DND-41 (cell line): Measurements from ENCODE around the gene ABAT.
A peak's percentile ranks its signal among the peaks of the same experiment; 100 is the strongest.

Experiments
- ATAC-seq: fragments of 200-7000 bp; cut with Tn5 transposase; 3 replicates; pipeline ENCODE4 v1.9.1; 2021; ENCODE audit warnings: low read depth; ENCODE audit not compliant: insufficient read depth
- DNase-seq: peaks from one replicate; pipeline ENCODE4 v3.0.0-alpha.2; 2020
- H2AFZ ChIP-seq: 2 replicates; pipeline ENCODE4 v1.6.0; 2012; ENCODE audit warnings: low read depth, low read length
- H3K27ac ChIP-seq: 2 replicates; pipeline ENCODE4 v1.5.1; 2012; ENCODE audit warnings: low read length, inconsistent platforms
- H3K27me3 ChIP-seq: fragments of 200-600 bp; sonication (generic); 2 replicates; pipeline ENCODE4 v1.6.0; 2012; ENCODE audit warnings: low read length, mild to moderate bottlenecking, inconsistent platforms; ENCODE audit not compliant: insufficient read depth, poor library complexity
- H3K36me3 ChIP-seq: 2 replicates; pipeline ENCODE4 v1.5.1; 2012; ENCODE audit warnings: low read length, inconsistent platforms; ENCODE audit not compliant: insufficient read depth
- H3K4me1 ChIP-seq: 2 replicates; pipeline ENCODE4 v1.5.1; 2012; ENCODE audit warnings: mild to moderate bottlenecking, low read length; ENCODE audit not compliant: insufficient read depth
- H3K4me2 ChIP-seq: 2 replicates; pipeline ENCODE4 v1.6.0; 2012; ENCODE audit warnings: mild to moderate bottlenecking, moderate library complexity, low read length, inconsistent platforms; ENCODE audit not compliant: insufficient read depth
- H3K4me3 ChIP-seq, 2 experiments: fragments of 200-600 bp in 1 of 2; shearing (Covaris generic) in 1 of 2; 2 replicates each; pipeline ENCODE4 v1.5.1; 2012 to 2016; ENCODE audit warnings: inconsistent platforms in 2 of 2, low read length in 2 of 2, mild to moderate bottlenecking in 2 of 2, low read depth in 1 of 2, moderate library complexity in 1 of 2
- H3K79me2 ChIP-seq: 2 replicates; pipeline ENCODE4 v1.6.0; 2012; ENCODE audit warnings: low read length, inconsistent platforms; ENCODE audit not compliant: insufficient read depth
- H3K9ac ChIP-seq: 2 replicates; pipeline ENCODE4 v1.6.0; 2012; ENCODE audit warnings: low read depth, mild to moderate bottlenecking, inconsistent platforms, low read length, moderate library complexity
- H3K9me3 ChIP-seq: 2 replicates; pipeline ENCODE4 v1.5.1; 2012; ENCODE audit warnings: low read length, moderate library complexity, mild to moderate bottlenecking, inconsistent platforms; ENCODE audit not compliant: insufficient read depth, severe bottlenecking
- H4K20me1 ChIP-seq: 2 replicates; pipeline ENCODE4 v1.6.0; 2012; ENCODE audit warnings: low read length; ENCODE audit not compliant: insufficient read depth
- EZH2 ChIP-seq: IDR thresholded peaks from 3 replicates; pipeline ENCODE4 v1.6.1; 2012; ENCODE audit warnings: borderline replicate concordance, low read depth, mild to moderate bottlenecking, moderate library complexity, low read length, inconsistent platforms; ENCODE audit not compliant: severe bottlenecking
- TF ChIP-seq, protein P1 (sequence below): IDR thresholded peaks from 2 replicates; pipeline ENCODE4 v1.5.1; 2012; ENCODE audit warnings: borderline replicate concordance, low read length, moderate library complexity, mild to moderate bottlenecking; ENCODE audit not compliant: poor library complexity, severe bottlenecking; ENCODE audit errors: extremely low read depth

The ABAT gene

DNA sequence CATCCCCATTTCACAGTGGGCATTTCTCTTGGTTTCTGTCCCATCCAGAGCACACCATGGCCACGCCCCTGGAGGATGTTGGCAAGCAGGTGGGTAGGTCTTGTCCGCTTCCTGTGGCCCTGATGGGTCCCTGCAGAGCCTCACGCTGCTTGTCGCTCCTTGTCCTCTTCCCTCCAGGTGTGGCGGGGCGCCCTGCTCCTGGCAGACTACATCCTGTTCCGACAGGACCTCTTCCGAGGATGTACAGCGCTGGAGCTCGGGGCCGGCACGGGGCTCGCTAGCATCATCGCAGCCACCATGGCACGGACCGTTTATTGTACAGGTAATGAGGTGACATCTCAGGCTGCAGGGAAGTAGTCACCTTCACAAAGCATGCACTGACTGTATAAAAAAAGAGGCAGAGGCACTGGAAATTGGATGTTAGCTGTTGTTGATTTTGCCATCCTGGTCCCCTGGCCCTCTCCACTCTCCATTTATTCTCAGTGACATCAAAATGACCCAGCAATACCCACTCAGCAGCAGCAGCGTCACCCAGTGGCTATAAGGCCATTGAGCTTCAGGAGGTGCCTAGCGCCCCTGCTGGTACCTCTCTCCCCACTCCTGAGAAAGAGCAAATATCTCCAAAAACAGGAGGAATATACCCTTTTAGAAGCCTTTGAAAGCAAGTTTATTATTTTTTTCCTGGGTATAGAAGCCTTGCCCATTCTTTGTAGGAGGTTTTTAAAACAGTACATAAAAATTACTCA is 39.3 kb upstream of the ABAT start:
- Histone ChIP-seq H3K27ac (no peak overlapping the region), H3K9ac (no peak overlapping the region), H3K4me1 (no peaks in the 10 kb centered on the region), H3K36me3 (peaks cover 88% of the 10 kb centered on the region), H4K20me1 (peaks cover 27% of the 10 kb centered on the region), H3K79me2 (no peaks in the 10 kb centered on the region), H3K4me3 (no peak overlapping the region), H3K27me3 (no peaks in the 10 kb centered on the region), H3K9me3 (no peaks in the 10 kb centered on the region), H3K4me2 (no peak overlapping the region), H2AFZ (no peak overlapping the region)
- DNase-seq (no peak), ATAC-seq (no peak)
- TF ChIP-seq, protein P1, sequence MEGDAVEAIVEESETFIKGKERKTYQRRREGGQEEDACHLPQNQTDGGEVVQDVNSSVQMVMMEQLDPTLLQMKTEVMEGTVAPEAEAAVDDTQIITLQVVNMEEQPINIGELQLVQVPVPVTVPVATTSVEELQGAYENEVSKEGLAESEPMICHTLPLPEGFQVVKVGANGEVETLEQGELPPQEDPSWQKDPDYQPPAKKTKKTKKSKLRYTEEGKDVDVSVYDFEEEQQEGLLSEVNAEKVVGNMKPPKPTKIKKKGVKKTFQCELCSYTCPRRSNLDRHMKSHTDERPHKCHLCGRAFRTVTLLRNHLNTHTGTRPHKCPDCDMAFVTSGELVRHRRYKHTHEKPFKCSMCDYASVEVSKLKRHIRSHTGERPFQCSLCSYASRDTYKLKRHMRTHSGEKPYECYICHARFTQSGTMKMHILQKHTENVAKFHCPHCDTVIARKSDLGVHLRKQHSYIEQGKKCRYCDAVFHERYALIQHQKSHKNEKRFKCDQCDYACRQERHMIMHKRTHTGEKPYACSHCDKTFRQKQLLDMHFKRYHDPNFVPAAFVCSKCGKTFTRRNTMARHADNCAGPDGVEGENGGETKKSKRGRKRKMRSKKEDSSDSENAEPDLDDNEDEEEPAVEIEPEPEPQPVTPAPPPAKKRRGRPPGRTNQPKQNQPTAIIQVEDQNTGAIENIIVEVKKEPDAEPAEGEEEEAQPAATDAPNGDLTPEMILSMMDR, result peak; percentile 29
- no peak for TF ChIP-seq EZH2

DNA sequence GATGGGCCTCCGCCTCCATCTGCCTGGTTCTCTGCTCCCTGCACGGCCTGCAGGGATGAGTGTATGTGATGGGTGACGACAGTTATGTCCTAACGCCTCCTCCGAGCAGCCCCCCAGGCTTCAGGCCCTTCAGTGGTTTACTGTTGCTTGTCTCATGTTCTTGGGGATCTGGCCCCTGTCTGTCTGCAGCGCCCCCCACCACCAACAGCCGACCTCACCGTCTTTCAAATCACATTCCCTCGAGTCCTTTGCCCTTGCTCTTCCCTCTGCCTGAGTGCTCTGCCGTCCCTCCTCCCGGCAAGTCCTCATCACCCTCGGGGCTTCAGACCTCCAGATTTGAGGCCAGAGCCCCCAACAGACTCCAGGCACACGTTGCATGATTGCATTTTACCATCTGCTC is 34.7 kb upstream of the ABAT start:
- Histone ChIP-seq H4K20me1 (peaks cover 4% of the 10 kb centered on the region), H3K9me3 (no peaks in the 10 kb centered on the region), H3K4me2 (no peak overlapping the region), H3K27ac (no peak overlapping the region), H3K4me3 (no peak overlapping the region), H3K79me2 (no peaks in the 10 kb centered on the region), H3K4me1 (no peaks in the 10 kb centered on the region), H2AFZ (no peak overlapping the region), H3K9ac (no peak overlapping the region), H3K27me3 (no peaks in the 10 kb centered on the region), H3K36me3 (peaks cover 84% of the 10 kb centered on the region)
- ATAC-seq (no peak), DNase-seq (no peak)
- TF ChIP-seq, protein P1, result no peak
- no peak for TF ChIP-seq EZH2

DNA sequence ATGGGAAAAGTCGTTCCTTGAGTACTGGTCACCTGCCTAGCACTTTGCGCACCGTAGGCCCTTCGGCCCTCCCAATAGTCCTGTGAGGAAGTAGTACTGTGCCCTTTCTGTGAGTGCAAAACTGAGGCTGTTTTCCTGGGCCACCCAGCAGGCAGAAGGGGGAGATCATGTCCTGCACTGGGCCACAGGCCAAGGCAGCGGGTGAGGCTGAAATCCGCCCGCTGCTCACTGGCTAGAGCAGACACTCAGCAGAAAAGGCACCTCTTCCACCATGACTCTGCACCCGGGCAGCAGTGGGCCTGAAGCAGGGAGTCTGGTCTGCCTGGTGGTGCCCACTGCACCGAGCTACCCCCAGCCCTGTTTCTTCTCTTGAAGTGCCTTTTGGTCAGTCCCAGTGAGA is 32.7 kb upstream of the ABAT start:
- no peak overlapping the region for H2AFZ ChIP-seq
- H3K4me1 ChIP-seq, result no peaks in the 10 kb centered on the region
- DNase-seq (no peak), ATAC-seq (no peak)
- no peaks in the 10 kb centered on the region for H3K79me2 ChIP-seq
- H3K9me3 ChIP-seq, result no peaks in the 10 kb centered on the region
- no peak for TF ChIP-seq EZH2
- TF ChIP-seq, protein P1, result no peak
- no peak overlapping the region for H3K9ac ChIP-seq
- no peak overlapping the region for H3K4me3 ChIP-seq
- no peak overlapping the region for H3K4me2 ChIP-seq
- H3K27me3 ChIP-seq, result no peaks in the 10 kb centered on the region
- H3K27ac ChIP-seq, result no peak overlapping the region
- H4K20me1 ChIP-seq, result no peaks in the 10 kb centered on the region; the same call in 1 of the 2 replicates
- peaks cover 90% of the 10 kb centered on the region for H3K36me3 ChIP-seq
